Type B pancreatic cell (in vitro differentiated cells): ENCODE measurements around the gene USP47. TPM values are rescaled to one million over a fixed set of nuclear protein-coding genes. Genes with fewer than 3 reads are reported as not detected.

Experiments
- DNase-seq: peaks from one replicate; pipeline ENCODE4 v3.0.0; 2021; ENCODE audit warnings: mixed read lengths; ENCODE audit not compliant: unreplicated experiment; ENCODE audit errors: extremely low spot score
- H3K27ac Mint-ChIP-seq: 2 replicates; pipeline ENCODE4 v1.8.0; 2021; ENCODE audit warnings: mild to moderate bottlenecking, mixed read lengths
- H3K27me3 Mint-ChIP-seq: 2 replicates; pipeline ENCODE4 v1.8.0; 2021; ENCODE audit warnings: mixed read lengths
- H3K36me3 Mint-ChIP-seq: 2 replicates; pipeline ENCODE4 v1.8.0; 2021; ENCODE audit warnings: mixed read lengths
- H3K4me1 Mint-ChIP-seq: one replicate; pipeline ENCODE4 v1.8.0; 2021; ENCODE audit warnings: mixed read lengths; ENCODE audit not compliant: unreplicated experiment
- H3K4me3 Mint-ChIP-seq: 2 replicates; pipeline ENCODE4 v1.8.0; 2021; ENCODE audit warnings: mild to moderate bottlenecking, mixed read lengths
- H3K9me3 Mint-ChIP-seq: 2 replicates; pipeline ENCODE4 v1.8.0; 2021; ENCODE audit warnings: mixed read lengths
- total RNA-seq: library from RNA; stranded (reverse); gene quantifications from 2 replicates; pipeline ENCODE4 v1.2.1, GENCODE V29; 2021; ENCODE audit warnings: low replicate concordance
- TF ChIP-seq, protein P1 (sequence below): fragments of 200-600 bp; sonication (generic); conservative IDR thresholded peaks from 2 replicates; pipeline ENCODE4 v1.5.0; 2021; ENCODE audit warnings: antibody characterized with exemption, mild to moderate bottlenecking

Gene USP47
- total RNA-seq, 1 donor from 2014 or later, result 54.4 TPM

DNA sequence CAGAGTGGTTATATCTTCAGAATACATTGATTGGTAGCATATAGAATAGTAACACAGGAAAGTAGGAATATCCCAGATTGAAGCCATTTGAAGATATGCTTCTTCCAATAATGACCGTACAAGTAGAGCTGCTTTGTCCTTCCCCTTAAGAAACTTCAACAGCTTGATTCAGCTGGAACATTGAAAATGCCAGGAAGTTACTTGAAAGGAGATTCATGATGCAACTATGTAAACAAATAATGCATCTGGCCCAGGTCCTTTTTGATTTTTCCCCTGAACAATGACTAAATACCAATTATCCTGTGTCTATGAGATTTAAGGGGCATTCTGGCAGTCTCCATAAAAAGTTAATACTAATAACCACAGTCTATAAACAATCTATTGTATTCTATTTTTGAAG is 163.7 kb downstream of the USP47 start:
- TF ChIP-seq, protein P1, sequence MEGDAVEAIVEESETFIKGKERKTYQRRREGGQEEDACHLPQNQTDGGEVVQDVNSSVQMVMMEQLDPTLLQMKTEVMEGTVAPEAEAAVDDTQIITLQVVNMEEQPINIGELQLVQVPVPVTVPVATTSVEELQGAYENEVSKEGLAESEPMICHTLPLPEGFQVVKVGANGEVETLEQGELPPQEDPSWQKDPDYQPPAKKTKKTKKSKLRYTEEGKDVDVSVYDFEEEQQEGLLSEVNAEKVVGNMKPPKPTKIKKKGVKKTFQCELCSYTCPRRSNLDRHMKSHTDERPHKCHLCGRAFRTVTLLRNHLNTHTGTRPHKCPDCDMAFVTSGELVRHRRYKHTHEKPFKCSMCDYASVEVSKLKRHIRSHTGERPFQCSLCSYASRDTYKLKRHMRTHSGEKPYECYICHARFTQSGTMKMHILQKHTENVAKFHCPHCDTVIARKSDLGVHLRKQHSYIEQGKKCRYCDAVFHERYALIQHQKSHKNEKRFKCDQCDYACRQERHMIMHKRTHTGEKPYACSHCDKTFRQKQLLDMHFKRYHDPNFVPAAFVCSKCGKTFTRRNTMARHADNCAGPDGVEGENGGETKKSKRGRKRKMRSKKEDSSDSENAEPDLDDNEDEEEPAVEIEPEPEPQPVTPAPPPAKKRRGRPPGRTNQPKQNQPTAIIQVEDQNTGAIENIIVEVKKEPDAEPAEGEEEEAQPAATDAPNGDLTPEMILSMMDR, result no peak
- peaks cover 17% of the 10 kb centered on the region for H3K36me3 Mint-ChIP-seq
- DNase-seq, result no peak
- H3K27ac Mint-ChIP-seq, result no peak overlapping the region
- H3K27me3 Mint-ChIP-seq, result peaks cover 36% of the 10 kb centered on the region
- H3K9me3 Mint-ChIP-seq, result no peaks in the 10 kb centered on the region
- peaks cover 15% of the 10 kb centered on the region for H3K4me1 Mint-ChIP-seq
- H3K4me3 Mint-ChIP-seq, result no peak overlapping the region

GRCh38 chr11:12006552-12007229 is 164.9 kb downstream of the USP47 start:
- Mint-ChIP-seq H3K4me3 (peak overlapping the region; percentile 85), H3K36me3 (peaks cover 17% of the 10 kb centered on the region), H3K9me3 (no peaks in the 10 kb centered on the region), H3K27ac (no peak overlapping the region), H3K4me1 (peaks cover 15% of the 10 kb centered on the region), H3K27me3 (peaks cover 41% of the 10 kb centered on the region)
- DNase-seq, result no peak
- TF ChIP-seq, protein P1, result no peak

DNA sequence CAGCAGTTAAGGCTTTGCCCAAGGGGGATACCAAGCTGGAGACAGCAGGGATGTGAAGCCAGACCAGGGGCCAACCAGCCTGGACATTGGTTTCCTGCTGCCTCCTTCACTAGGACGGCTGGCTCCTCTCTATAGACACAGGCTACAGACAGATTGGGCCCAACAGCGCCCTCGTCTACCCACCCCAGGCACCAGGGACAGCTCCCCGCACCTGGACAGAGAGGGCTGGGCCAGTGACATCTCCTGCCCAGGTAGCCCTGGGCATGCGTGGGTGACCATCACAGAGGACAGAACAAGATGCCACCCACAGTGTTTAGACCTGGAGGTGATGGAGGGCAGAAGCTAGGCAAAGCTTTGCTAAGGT is 165.4 kb downstream of the USP47 start:
- TF ChIP-seq, protein P1, result no peak
- Mint-ChIP-seq H3K27me3 (peaks cover 41% of the 10 kb centered on the region), H3K9me3 (no peaks in the 10 kb centered on the region), H3K36me3 (peaks cover 14% of the 10 kb centered on the region), H3K4me1 (peaks cover 15% of the 10 kb centered on the region), H3K27ac (no peak overlapping the region), H3K4me3 (peak overlapping the region; percentile 85)
- DNase-seq, result no peak

- Mint-ChIP-seq H3K9me3 (no peaks in the 10 kb centered on the region), H3K27ac (peak within 1 kb of the TSS; percentile 16), H3K4me3 (peak within 1 kb of the TSS; percentile 92), H3K36me3 (peaks cover 9% of the 10 kb centered on the region), H3K4me1 (peaks cover 15% of the 10 kb centered on the region), H3K27me3 (peaks cover 48% of the 10 kb centered on the region)
- no peak for DNase-seq
- TF ChIP-seq, protein P1, result no peak
Observed at GRCh38 chr11:12007769-12008737, 166.3 kb downstream of the USP47 start, which contains the start of gene DKK3. TSS of gene DKK3 (minus strand) at chr11:12008626. CDS start at chr11:12008582, 44 bp downstream.

Other genes starting within 250 kb of the USP47 start
- gene GALNT18, start 220.0 kb upstream of the USP47 start, total RNA-seq, result 9.8 and 11.7 TPM in 2 replicates
- 9.9 and 36.3 TPM in 2 replicates for gene DKK3, start 166.7 kb downstream of the USP47 start, total RNA-seq